ENCODE results near the gene MTHFD1L. TPM values are rescaled to one million over a fixed set of nuclear protein-coding genes. Genes with fewer than 3 reads are reported as not detected.

MTHFD1L gene
- total and polyA plus RNA-seq, 2 donors (not counting 3 experiments of a cell fraction or from before 2014, with no cell fraction given): 40.2 to 120 TPM

- Histone ChIP-seq H3K79me2 (ENCODE audit: control insufficient read depth, insufficient read depth, low read length) (peaks cover 7% of the 10 kb centered on the region), H3K27me3 (ENCODE audit: control insufficient read depth in 2 of 2, insufficient read depth in 2 of 2, low read length in 2 of 2) (no peaks in the 10 kb centered on the region), H3K4me3 (replicated peaks in 1 of 3; ENCODE audit: insufficient read depth in 1 of 3, low read depth in 1 of 3, low read length in 3 of 3) (no peak overlapping the region), H3K36me3 (ENCODE audit: control insufficient read depth in 2 of 2, extremely low read depth in 1 of 2, insufficient read depth in 2 of 2, low read length in 2 of 2) (no peaks in the 10 kb centered on the region), H2AFZ (ENCODE audit: low read depth, low read length) (no peak overlapping the region), H3K9ac (replicated peaks; ENCODE audit: extremely low read depth, insufficient read depth, low read length) (no peak overlapping the region), H3K27ac (ENCODE audit: insufficient read depth, low read depth, low read length) (no peak overlapping the region), H4K20me1 (replicated peaks; ENCODE audit: control insufficient read depth, extremely low read depth, insufficient read depth, low read length) (no peaks in the 10 kb centered on the region), H3K4me2 (ENCODE audit: insufficient read depth, low read length) (no peak overlapping the region), H3K4me1 (ENCODE audit: control insufficient read depth, extremely low read depth, insufficient read depth, low read length) (peaks cover 36% of the 10 kb centered on the region), H3K9me3 (replicated peaks; ENCODE audit: control insufficient read depth, insufficient read depth, low read length) (no peaks in the 10 kb centered on the region), H3K9me1 (replicated peaks; ENCODE audit: control insufficient read depth, extremely low read depth, insufficient read depth, low read length) (no peaks in the 10 kb centered on the region)
- FAIRE-seq (no peak), DNase-seq (ENCODE audit: low read depth, low spot score) (no peak)
- ChIA-PET CTCF (interaction anchor here (1.0 to 2.5 kb wide), 4 partner anchors 13 to 322 kb away, joined by 3 to 10 read pairs (median 6); no protein-coding TSS in a partner anchor), POLR2A (no interaction called here)
- intact Hi-C loops (cut with micrococcal nuclease) (no loop called here), dilution Hi-C loops (cut with MboI; ENCODE audit: extremely low pct_ligation_motif_present, low sequenced_read_pairs) (no loop called here)
- no TSS peak for BruUV-seq (replicated peaks)
- no peak for TF ChIP-seq GATA2 (IDR thresholded peaks at IDR 0.05; ENCODE audit: insufficient read depth, insufficient read length, low read depth, low read length)
- no peak for TF ChIP-seq EZH2 (IDR thresholded peaks at IDR 0.05; ENCODE audit: borderline replicate concordance, low read depth, low read length, severe bottlenecking)
- no peak for TF ChIP-seq JUN (IDR thresholded peaks at IDR 0.05; ENCODE audit: borderline replicate concordance, insufficient read depth, insufficient read length, low read depth)
- no peak for TF ChIP-seq MYC (IDR thresholded peaks at IDR 0.05; ENCODE audit: low read depth, low read length)
- TF ChIP-seq CTCF (IDR thresholded peaks at IDR 0.05; ENCODE audit: extremely low read depth in 1 of 2, insufficient read depth in 1 of 2, low read depth in 1 of 2, low read length in 2 of 2): no peak
- no peak for TF ChIP-seq MAX (IDR thresholded peaks at IDR 0.05; ENCODE audit: insufficient read depth, insufficient read length)
Observed at GRCh38 chr6:151001387-151002056, 136.0 kb downstream of the MTHFD1L start.
